ENCODE measurements around the gene ZFHX3.

The ZFHX3 gene

GRCh38 chr16:72818236-72818845 is 229.6 kb downstream of the ZFHX3 start:
- no peak for DNase-seq

- DNase-seq: no peak
Measured at GRCh38 chr16:72815348-72816318, 232.3 kb downstream of the ZFHX3 start.

- no peak for DNase-seq
Measured at GRCh38 chr16:72814226-72814625, 233.7 kb downstream of the ZFHX3 start.

GRCh38 chr16:72812672-72813071 is 235.3 kb downstream of the ZFHX3 start:
- no peak for DNase-seq

GRCh38 chr16:72811876-72812275 is 236.1 kb downstream of the ZFHX3 start:
- DNase-seq: no peak

- DNase-seq: no peak
Measured at GRCh38 chr16:72811188-72811720, 236.7 kb downstream of the ZFHX3 start.

- no peak for DNase-seq
Measured at GRCh38 chr16:72810480-72810879, 237.4 kb downstream of the ZFHX3 start.

GRCh38 chr16:72809446-72809845 is 238.5 kb downstream of the ZFHX3 start:
- no peak for DNase-seq

GRCh38 chr16:72808754-72809153 is 239.2 kb downstream of the ZFHX3 start:
- no peak for DNase-seq

- no peak for DNase-seq
Measured at GRCh38 chr16:72807245-72807644, 240.7 kb downstream of the ZFHX3 start.

- no peak for DNase-seq
Measured at GRCh38 chr16:72805486-72805885, 242.4 kb downstream of the ZFHX3 start.

- DNase-seq: no peak
Measured at GRCh38 chr16:72800524-72801161, 247.3 kb downstream of the ZFHX3 start.

GRCh38 chr16:72798264-72798663 is 249.7 kb downstream of the ZFHX3 start:
- DNase-seq: no peak

- DNase-seq: no peak
Measured at GRCh38 chr16:72797621-72798020, 250.3 kb downstream of the ZFHX3 start.

GRCh38 chr16:72796222-72796621 is 251.7 kb downstream of the ZFHX3 start:
- DNase-seq: no peak

GRCh38 chr16:72794986-72795385 is 252.9 kb downstream of the ZFHX3 start:
- no peak for DNase-seq

GRCh38 chr16:72794319-72794718 is 253.6 kb downstream of the ZFHX3 start:
- DNase-seq: no peak

- no peak for DNase-seq
Measured at GRCh38 chr16:72793716-72794115, 254.2 kb downstream of the ZFHX3 start.

GRCh38 chr16:72793017-72793416 is 254.9 kb downstream of the ZFHX3 start:
- DNase-seq: no peak

GRCh38 chr16:72791786-72792185 is 256.1 kb downstream of the ZFHX3 start:
- no peak for DNase-seq

- DNase-seq: no peak
Measured at GRCh38 chr16:72789921-72790320, 258.0 kb downstream of the ZFHX3 start.

GRCh38 chr16:72789465-72789864 is 258.5 kb downstream of the ZFHX3 start:
- DNase-seq: no peak

- DNase-seq: peak; percentile 7 to 28
Measured at GRCh38 chr16:72788269-72788809, 259.6 kb downstream of the ZFHX3 start.
